ENCODE results near the gene AP4S1.

GRCh38 chr14:30994681-30995620 is 30.5 kb upstream of the AP4S1 start:
- TF ChIP-seq CTCF (conservative IDR thresholded peaks at IDR 0.05; ENCODE audit: low read length): no peak
- TF ChIP-seq EZH2phosphoT487 (IDR thresholded peaks at IDR 0.05; ENCODE audit: borderline replicate concordance): no peak

Measured in Loucy (cell line).